DLD1 (cell line): ENCODE data around the gene MAML3.

Experiments used
- in situ Hi-C: cut with HindIII; loops from 2 replicates; pipeline ENCODE4 v1.10.0; 2017; ENCODE audit warnings: low sequenced_read_pairs

The MAML3 gene

DNA sequence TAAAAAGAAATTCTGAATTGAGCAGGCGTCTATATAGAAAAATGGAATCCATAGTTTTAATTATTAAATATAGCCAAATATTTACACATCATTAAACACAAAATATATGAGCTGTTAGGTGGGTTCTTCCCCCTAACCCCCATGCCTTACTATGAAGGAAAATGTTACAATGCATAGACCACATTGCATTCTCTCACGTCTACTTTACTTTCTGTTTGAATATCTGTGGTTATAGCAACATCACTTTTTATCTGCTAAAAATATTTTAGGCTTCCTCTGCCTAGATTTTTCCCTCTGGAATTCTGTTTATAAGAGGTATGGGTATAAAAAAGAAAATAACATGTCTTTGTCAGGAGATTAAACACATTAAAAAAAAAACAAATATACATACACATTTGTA is 73.1 kb downstream of the MAML3 start:
- in situ Hi-C loops = no loop called here

DNA sequence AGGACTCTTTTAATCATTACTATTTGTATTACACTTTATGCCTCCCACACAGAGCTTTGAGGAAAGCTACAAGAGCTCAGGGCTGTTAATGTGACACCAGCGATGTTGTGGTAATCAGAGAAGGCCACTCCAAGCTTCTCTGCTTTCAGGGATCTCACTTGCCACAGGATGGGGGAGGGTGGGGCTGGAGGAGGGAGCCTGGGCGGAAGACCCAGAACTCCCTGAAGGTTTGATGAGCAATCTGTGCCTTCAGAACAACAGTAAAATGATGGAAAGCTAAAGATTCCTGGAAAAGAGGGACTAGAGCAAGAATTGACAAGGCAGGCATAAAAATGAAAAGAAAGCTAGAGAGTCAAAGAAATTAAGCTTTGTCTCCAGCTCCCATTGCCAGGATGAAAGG is 75.6 kb downstream of the MAML3 start:
- in situ Hi-C loops = no loop called here

DNA sequence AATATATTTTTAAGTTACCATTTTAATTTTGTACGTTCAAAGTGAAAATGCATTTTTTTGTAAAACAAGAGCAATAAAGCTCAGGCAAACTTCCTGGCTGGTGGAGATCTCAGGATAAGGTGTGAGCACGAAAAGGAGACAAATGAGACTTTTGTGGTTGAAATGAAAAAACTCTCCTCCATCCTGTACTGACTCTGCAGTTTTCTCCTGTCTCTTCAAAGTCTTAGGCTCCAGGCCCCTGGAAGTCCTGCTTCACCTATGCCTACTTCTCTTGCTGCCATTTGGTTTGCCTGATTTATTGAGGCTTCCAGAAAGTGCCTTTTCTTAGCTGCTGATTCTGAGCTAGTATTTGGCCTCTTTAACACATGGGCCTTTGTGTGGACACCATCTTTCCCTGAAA is 77.7 kb downstream of the MAML3 start:
- in situ Hi-C loops = no loop called here

DNA sequence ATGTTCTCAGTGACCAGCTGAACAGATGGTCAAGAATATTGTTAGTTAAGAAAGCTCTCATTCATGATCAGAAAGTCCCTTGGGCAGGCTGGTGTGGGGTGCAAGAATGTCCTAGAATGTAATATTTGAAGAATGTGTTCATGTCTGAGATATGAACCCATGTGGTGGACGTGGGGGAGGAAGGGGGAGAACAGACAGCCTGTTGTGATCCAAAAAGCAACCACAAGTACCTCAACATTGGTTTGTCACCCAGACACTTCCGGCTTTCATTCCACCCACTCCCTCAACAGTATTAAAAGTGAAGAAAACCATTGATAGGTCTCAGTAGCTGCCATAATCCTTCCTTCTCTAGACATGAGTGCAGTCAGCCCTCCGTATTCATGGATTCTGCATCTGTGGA is 82.2 kb downstream of the MAML3 start:
- in situ Hi-C loops = no loop called here

DNA sequence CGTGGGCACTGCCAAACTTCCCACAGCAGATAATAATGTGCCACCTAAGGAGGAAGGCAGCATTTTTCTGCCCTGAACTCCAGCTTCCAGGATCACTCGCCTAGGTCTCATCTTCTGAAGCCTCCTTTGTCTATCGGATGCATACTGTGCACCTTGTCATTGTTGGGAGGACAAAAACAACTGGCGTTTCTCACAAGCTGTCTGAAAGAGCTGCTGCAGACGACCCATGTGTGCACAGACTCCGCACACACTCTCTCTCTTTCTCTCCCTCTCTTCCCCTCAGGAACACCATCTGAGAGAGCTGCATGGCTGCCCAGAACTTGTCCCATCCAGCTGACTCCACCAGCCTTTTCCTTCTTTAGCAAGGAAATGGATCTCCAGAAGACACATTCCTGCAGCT is 83.0 kb downstream of the MAML3 start:
- in situ Hi-C loops = no loop called here

DNA sequence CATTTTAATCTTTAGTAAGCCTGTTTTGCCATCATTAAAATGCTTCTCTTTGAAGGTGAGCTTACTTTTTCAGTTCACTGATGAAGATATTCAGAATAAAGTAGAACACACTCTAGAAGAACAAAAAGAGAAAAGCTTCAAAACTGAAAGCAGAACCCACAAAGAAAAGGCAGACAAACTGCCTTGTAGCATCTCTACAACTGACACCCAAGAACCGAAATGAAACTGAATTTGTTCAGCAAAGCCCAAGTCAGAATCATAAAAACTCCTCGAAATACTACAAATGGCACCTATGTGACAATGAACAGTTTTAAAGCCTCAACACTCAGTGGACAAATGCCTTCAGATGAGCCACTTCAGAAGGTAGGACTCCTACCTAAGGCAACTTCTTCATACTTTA is 83.6 kb downstream of the MAML3 start:
- in situ Hi-C loops = no loop called here

DNA sequence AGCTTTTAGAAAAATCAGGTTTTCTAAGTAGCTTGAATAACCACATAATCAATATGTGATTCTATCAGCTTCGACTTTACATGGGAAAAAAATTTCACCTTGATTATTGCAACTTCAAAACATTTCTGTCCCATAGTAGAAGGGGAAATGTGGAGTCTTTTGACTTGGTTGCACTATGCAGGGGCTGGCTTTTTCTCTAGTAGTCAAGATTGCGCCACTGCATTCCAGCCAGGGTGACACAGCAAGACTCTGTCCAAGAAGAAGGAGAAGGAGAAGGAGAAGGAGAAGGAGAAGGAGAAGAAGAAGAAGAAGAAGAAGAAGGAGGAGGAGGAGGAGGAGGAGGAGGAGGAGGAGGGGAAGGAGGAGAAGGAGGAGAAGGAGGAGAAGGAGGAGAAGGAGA is 84.9 kb downstream of the MAML3 start:
- in situ Hi-C loops = no loop called here

DNA sequence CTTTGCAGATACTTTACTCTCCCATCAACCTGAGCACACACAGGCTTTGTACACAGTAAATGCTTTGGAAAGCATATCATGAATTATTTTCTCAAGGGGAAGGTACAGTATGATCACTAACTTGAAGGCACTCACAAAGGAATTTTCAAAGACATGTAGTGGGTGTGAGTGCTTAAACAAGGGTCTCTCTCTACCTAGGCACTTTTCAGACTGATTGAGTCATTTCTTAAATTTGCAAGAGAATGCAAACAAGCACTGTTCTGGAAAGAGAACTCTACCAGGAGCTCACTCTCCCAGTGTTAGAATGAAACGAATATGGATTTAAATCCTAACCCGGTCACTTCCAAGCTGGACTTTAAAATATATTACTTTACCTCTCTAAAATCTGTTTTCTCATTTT is 85.7 kb downstream of the MAML3 start:
- in situ Hi-C loops = no loop called here

DNA sequence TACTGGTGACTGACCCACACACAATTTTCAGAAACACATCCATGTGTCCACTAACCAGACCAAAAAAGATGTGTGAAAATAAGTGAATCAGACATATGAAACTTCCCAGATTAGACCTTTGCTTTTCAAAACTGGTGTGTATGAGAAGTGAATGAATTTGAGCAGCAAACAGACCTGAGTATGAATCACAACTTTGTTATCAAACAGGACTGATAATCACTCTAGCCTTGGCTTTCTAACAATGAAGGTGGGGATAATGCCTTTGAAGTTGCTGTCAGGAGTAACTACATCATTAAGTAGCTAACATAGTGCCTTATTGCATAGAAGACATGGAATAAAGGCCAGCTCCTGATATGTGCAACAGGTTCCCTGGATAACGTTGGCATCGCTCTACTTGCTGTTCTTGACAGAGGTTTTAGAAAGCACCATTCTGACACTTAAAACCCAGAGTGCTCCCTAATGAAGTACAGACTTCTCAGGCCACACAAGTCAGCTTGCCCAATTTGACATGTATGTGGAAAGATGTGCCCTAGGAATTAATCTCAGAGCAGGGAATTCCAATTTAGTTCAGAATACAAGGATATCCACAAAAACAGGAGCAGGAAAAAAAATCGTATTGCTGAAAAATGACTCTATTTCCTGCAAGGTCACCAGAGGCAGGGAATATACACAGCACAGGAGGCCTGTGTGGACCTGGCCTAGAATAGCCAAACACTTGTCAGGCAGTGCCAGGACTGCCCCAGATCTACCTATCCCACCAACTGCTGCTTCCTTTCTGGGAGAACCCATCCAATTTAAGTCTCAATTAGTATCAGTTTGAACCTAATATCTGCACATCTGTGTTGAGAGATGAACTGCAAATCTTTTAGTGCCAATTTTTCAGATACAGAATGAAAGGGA is 87.7 kb downstream of the MAML3 start:
- in situ Hi-C loops = no loop called here

DNA sequence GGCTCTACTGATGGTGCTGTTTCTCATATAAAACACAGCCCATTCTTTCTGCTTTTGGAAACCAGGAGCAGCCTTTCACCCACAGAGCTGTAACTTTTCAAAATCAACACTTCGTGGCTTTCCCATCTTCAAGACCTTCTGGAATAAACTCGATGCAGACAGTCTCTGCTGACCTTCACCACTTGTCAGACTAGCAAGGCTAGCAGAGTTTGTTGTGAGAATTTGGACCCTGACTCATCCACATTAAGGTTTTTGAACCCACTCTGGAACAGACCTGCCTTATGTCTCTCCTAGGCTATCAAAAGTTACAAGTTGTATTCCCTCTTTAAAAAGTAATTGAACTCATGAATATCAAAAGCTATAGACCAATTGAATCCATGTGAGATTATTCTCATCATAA is 88.6 kb downstream of the MAML3 start:
- in situ Hi-C loops = no loop called here

DNA sequence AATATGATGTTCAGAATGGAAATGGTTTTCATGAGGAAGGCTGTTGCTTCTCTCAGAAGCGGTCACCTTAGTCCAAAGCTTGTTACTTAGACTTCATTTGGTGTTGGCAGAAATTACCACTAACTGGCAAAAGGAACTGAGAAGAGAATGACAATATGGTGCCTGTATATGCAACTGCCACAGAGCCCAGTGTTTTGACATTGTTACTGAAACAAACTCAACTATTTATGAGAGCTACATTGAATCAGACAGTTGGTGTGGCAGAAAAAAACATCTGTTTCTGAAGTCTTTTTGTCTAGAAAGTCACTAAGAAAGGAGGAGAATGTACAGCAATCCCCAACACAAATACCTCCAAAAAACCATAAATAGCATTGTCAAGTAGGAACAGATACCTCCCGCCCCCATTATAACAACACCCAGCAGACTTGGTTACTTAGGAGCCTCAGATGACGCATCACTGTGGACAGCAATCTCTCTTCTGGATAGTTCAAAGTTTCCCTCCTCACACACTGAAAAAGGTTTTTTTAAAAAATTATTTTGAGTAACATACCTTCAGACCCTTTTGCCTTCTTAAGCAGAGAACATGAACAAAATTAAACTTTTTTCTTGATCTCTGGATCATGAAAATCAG is 92.2 kb downstream of the MAML3 start:
- in situ Hi-C loops = no loop called here

DNA sequence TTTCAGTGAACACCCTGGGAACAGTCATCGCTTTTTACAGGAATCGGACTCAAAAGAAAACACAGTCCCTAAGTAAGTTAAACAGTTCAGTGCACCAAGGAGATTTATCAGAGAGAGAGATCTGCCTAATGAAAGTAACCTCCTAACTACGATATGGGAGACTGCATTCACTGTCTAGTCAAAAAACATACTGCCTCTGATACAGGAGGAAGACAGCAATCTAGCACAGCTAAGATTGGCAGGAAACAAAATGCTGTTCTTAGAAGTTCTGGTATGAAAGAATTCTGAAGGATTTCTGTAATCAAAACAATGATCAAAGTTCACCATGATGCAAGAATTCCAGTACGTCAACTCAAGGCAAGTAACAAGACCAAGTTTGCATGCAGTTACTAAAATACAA is 92.8 kb downstream of the MAML3 start:
- in situ Hi-C loops = no loop called here

DNA sequence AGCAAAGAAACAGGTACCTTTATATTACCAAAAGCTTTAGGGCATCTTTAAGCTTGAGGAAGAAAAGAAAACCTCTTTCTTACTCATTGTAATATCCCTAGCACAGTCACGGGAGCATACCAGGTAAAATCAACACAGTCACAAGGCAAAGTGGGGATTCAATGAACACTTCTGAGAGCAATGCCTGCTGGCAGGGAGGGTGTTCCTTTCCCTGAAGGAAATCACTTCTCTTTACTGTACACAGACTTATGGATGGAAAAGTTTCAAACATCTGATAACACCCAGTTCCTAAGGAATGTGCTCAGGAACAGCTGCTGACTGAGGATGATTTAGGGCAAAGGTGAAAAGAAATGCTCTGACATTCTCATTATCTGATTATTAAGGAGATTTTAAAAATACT is 94.8 kb downstream of the MAML3 start:
- in situ Hi-C loops = no loop called here

DNA sequence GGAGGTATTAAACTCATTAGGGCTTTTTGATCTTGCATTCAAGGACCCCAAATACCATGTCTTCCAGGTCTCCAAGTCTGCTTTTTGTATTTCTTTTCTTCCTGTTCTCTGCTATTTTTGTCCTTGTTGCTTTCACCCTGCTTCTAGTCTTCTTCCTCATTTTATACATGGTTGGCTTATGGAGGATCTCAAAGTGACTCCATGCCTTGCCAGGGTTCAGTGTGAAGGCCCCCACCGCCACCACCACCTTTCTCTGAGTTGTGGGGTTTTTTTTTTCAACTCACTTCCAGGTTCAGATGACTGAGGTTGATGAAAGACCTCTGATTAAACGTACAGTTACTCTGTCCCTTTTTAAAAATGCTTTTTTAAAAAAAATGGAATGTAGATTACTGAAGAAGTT is 96.3 kb downstream of the MAML3 start:
- in situ Hi-C loops = no loop called here

DNA sequence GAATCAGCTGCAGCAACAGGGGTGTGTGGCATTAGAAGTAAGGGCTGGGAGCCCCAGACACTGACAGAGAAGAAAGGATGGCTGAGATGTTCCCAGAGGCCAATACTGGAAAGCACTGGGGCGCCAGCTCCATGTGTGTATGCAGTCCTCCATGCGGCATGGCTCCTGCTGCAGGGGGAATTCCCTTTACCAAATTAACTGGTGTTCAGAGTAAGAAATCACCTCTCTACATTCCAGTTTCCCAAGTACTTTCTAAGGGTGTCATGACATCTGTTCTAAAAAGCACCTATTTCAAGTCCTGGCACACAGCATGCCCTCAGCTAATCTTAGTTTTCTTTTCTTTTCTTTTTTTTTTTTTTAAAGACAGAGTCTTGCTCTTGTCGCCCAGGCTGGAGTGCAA is 98.0 kb downstream of the MAML3 start:
- in situ Hi-C loops = no loop called here

DNA sequence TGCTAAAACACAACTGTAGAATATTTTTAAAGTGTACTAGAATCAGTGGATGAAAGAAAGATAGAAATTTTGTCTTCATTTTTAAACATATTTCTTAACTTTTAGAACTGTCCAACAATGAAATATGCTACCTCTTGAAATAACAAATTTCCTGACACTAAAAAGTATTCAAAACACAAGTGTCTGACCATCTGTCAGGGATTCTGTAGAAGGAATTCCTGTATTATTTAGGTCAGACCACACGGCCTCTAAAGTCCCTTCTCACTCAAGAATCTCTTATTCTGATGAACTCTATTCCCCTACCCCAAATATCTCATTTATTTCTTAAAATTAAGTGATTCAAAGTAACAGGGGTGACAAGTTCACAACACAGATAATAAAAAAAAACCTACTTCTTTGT is 99.1 kb downstream of the MAML3 start:
- in situ Hi-C loops = no loop called here

DNA sequence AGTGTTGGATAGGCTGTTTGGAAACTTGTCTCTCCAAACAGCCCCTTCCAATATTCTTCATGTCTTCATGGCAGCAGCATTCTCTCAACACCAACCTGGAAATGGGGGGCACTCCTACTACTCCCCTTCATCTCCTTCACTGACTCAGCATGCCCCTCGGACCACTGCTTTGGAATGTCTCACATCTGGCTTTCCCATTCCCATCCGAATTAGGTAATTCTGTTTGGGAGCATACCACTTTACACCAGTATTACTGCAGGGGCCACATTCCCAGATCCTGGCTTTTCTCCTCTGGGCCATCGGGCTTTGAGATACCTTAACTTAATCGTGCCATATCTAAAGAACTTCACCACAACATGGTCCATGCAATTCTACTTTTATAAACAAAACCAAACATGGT is 100.8 kb downstream of the MAML3 start:
- in situ Hi-C loops = no loop called here

DNA sequence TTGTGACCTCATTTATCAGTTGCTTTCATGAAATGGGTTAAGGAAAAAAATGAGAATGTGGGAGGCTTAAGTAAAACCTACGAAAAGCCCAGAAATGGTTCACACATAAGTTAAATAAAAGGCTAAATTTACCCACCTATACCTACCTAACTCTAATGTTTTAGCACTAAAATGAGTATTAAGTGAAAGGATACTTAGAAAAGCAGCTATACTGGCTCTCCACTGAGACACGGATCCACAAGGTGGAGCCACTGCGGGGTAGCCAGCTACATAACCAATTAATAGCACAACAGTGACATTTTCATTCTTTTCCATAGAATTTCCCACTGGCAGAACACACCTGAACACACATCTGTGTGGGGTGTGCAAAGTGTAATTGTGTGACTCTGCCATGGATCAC is 101.9 kb downstream of the MAML3 start:
- in situ Hi-C loops = no loop called here

DNA sequence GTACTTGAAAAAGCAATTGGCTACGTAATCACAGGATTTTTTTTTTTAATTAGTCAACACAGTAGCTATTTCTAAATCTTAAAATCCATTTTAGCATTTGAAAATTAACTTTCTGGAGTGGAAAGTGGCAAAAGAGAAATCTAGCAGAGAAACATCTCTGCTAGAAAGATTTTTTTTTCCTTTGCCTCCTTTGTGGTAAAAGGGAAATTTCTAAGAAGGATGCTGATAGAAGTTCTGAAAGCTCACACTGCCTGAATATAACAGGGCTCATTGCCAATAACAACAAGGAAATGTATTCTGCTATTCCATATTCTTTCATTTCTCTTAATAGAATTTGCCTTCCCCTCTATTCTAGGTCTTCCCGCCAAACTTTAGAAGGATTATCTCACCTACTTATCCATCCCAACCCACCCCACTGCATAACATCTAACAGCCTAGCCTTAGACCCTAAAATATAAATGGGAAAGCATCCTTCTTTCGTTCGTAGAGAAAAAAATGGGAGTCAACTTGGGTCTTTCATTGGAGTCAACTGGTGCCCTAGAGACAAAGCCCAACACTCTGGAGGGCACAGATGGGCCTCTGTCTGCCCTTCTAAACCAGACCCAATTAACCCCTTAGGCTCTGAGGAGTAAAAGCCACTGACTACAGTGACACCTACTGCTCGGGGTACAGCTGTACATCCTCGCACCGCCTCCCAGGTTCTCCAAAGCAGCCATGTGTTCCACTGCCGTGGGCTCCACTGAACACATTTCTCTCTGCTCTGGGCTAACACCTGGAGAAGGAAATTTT is 103.9 kb downstream of the MAML3 start:
- in situ Hi-C loops = no loop called here

DNA sequence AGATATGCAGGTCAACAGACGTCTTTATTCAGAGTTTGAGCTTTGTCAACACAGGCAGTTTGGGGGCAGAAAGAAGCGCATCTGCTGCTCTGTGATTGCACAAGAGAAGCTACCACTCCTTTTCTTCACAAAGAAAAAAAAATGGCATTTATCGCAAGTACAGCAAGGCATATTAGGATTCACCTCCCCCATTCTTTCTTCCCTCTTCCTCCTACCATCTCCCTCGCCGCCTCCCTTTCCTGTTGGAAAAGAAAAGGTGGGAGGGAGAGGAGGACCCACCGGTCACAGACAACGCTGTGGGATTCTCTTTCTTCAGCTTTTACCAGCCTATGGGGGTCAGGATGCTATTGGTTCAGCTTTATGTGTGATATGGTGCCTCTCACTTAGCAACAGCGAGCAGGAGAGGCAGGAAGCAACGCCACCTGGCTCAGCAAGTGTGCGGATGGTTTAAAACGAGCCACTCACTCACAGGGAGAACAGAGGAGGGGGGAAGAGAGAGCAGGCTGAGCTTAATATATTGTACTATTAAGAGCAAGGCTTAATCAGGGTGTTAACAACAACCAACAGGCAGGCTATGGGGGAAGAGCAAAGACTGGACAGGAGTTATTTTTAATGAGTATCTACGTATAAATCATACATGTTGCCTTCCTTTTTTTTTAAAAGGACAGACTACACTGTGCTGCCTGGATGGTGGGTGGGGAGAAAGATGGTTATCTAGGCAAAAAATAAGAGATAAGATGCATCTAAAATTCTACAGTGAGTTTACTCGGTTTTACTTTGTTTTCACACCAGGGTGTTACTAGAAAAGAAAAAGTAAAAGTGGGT is 104.7 kb downstream of the MAML3 start:
- in situ Hi-C loops = no loop called here

DNA sequence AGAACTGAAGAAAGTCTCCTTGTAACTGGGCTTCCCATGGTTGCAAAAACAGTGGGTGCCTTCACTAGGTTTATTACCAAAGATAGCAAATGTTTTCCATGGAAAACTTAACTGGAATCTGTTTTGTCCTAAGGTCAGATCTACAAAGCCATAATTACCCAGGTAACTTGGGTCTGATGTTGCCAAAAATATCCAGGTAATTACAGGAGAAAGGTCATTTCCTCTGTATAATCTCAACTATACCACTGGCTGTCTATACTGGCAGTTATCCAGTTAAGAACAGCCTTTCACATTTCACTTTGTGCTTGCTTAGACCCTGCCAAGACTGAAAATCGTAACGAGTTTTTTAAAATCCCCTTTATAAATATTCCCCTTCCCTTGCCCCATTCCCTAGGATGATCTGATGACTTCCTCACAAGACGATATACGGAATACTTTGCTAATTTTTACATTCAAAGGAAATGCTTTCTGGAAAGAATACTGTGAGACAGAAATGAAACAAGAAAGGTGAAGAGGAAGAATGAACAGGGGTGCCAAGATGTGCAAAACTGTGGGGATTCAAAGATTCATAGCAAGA is 105.5 kb downstream of the MAML3 start:
- in situ Hi-C loops = no loop called here
